NCI-H524 (cell line): Measurements from ENCODE around the gene PIGL.
"Not testable (repeated sequence)": the region's sequence is repeated elsewhere in the genome, so short reads cannot be mapped to it uniquely, and the experiment has no call there.

Experiments used
- DNase-seq, 2 experiments: peaks; one replicate each; lab custom pipeline; 2025; lab: John Stamatoyannopoulos, UW

Gene PIGL

GRCh38 chr17:16312061-16312460, 95.1 kb downstream of the PIGL start:
- DNase-seq = not testable (repeated sequence)

- DNase-seq = no peak
Observed at GRCh38 chr17:16313139-16314090, 96.4 kb downstream of the PIGL start.

- no peak for DNase-seq
Observed at GRCh38 chr17:16314189-16314588, 97.2 kb downstream of the PIGL start.

GRCh38 chr17:16314859-16315258, 97.8 kb downstream of the PIGL start:
- no peak for DNase-seq

- DNase-seq = no peak
Observed at GRCh38 chr17:16319969-16320368, 103.0 kb downstream of the PIGL start.

GRCh38 chr17:16322636-16323035, 105.6 kb downstream of the PIGL start:
- no peak for DNase-seq

GRCh38 chr17:16325964-16326363, 109.0 kb downstream of the PIGL start:
- no peak for DNase-seq

GRCh38 chr17:16327018-16327417, 110.0 kb downstream of the PIGL start:
- no peak for DNase-seq

- DNase-seq = peak; percentile 93 to 94
Observed at GRCh38 chr17:16328997-16329396, 112.0 kb downstream of the PIGL start.

GRCh38 chr17:16329519-16330271, 112.7 kb downstream of the PIGL start:
- no peak for DNase-seq

GRCh38 chr17:16338391-16338790, 121.4 kb downstream of the PIGL start:
- no peak for DNase-seq

- DNase-seq = no peak
Observed at GRCh38 chr17:16339402-16339801, 122.4 kb downstream of the PIGL start.

GRCh38 chr17:16339959-16340358, 122.9 kb downstream of the PIGL start:
- DNase-seq = no peak

GRCh38 chr17:16342979-16343378, 126.0 kb downstream of the PIGL start:
- peak in 1 of 2 experiments; percentile 44 for DNase-seq

- DNase-seq = no peak
Observed at GRCh38 chr17:16343569-16343968, 126.6 kb downstream of the PIGL start.

- no peak for DNase-seq
Observed at GRCh38 chr17:16345565-16345964, 128.6 kb downstream of the PIGL start.

GRCh38 chr17:16346721-16347271, 129.8 kb downstream of the PIGL start:
- no peak for DNase-seq

- no peak for DNase-seq
Observed at GRCh38 chr17:16348586-16348985, 131.6 kb downstream of the PIGL start.

- DNase-seq = no peak
Observed at GRCh38 chr17:16349431-16349830, 132.4 kb downstream of the PIGL start.

- no peak for DNase-seq
Observed at GRCh38 chr17:16351831-16352230, 134.8 kb downstream of the PIGL start.

GRCh38 chr17:16352303-16352666, 135.3 kb downstream of the PIGL start:
- DNase-seq = peak; percentile 54 to 83

- DNase-seq = peak; percentile 47 to 73
Observed at GRCh38 chr17:16352667-16353316, 135.8 kb downstream of the PIGL start.
